Sigmoid colon (tissue), 7 donors: ENCODE data around the gene NECTIN1. TPM values are rescaled to one million over a fixed set of nuclear protein-coding genes. Genes with fewer than 3 reads are reported as not detected.

Experiments
- DNase-seq: peaks from one replicate; pipeline ENCODE4 v3.0.0-alpha.2; 2019
- H3K27ac ChIP-seq, 4 donors: fragments of 200-600 bp; sonication (generic); one replicate each; pipeline ENCODE4 v1.5.1; 2016 to 2019; ENCODE audit warnings: mild to moderate bottlenecking in 1 of 4
- H3K27me3 ChIP-seq, 3 donors: fragments of 200-600 bp; sonication (generic); one replicate each; pipeline ENCODE4 v1.5.1; 2019; ENCODE audit warnings: mild to moderate bottlenecking in 1 of 3
- H3K36me3 ChIP-seq, 4 donors: fragments of 200-600 bp; sonication (generic); one replicate each; pipeline ENCODE4 v1.5.1; 2016 to 2019
- H3K4me1 ChIP-seq, 4 donors: fragments of 200-600 bp; sonication (generic); one replicate each; pipeline ENCODE4 v1.5.1; 2017 to 2019
- H3K4me3 ChIP-seq, 4 donors: fragments of 200-600 bp; sonication (generic); one replicate each; pipeline ENCODE4 v1.5.1; 2017 to 2019; ENCODE audit warnings: mild to moderate bottlenecking in 2 of 4, moderate library complexity in 1 of 4
- H3K9me3 ChIP-seq, 4 donors: fragments of 200-600 bp in 3 of 4; sonication (generic) in 3 of 4; one replicate each; pipeline versions ENCODE4 v1.5.1 to v1.6.1; 2013 to 2019
- CTCF ChIP-seq, 4 experiments: fragments of 450-650 bp in 3 of 4; fragments of 200-600 bp in 1 of 4; IDR thresholded peaks; one replicate each; pipeline ENCODE4 v1.5.1; 2016 to 2019; ENCODE audit warnings: antibody characterized with exemption in 4 of 4, mild to moderate bottlenecking in 3 of 4, moderate library complexity in 2 of 4
- EP300 ChIP-seq, 4 donors: sonication (generic); formaldehyde crosslinking; IDR thresholded peaks; one replicate each; pipeline ENCODE4 v1.6.1; 2017; ENCODE audit warnings: antibody characterized with exemption in 4 of 4
- POLR2A ChIP-seq, 2 donors: fragments of 450-650 bp; IDR thresholded peaks; one replicate each; pipeline ENCODE4 v1.6.1; 2016; ENCODE audit warnings: antibody characterized with exemption in 2 of 2, mild to moderate bottlenecking in 2 of 2, moderate library complexity in 2 of 2
- POLR2AphosphoS5 ChIP-seq, 4 donors: sonication (generic); formaldehyde crosslinking; IDR thresholded peaks; one replicate each; pipeline ENCODE4 v1.6.1; 2017; ENCODE audit warnings: antibody characterized with exemption in 4 of 4
- WGBS, 2 donors: extraction: QIAGEN DNeasy Blood & Tissue Kit; methylation state at CpG; one replicate each; pipeline ENCODE4 v1.1.7; 2013; 5-methylcytosine and 5-hydroxymethylcytosine counted together
- intact Hi-C: fragments of 100-400 bp; cut with DNase I; formaldehyde crosslinking; loops from one replicate; pipeline ENCODE4 v1.15.1; 2023
- polyA plus RNA-seq, 3 donors: library from polyadenylated mRNA; stranded (reverse); fragments of 200-250 nt; gene quantifications; one replicate each; pipeline ENCODE4 v1.2.3, GENCODE V29; 2013
- total RNA-seq, 4 donors: library from RNA; depleted of rRNA; stranded (reverse); fragments of >200 nt; gene quantifications; one replicate each; pipeline ENCODE4 v1.1.0, GENCODE V29; 2016
- donor health status: healthy with polysubstance abuse.
- donor health status: Bipolar disorder and iron deficiency.
- donor health status: healthy.

Gene NECTIN1
- total and polyA plus RNA-seq, 7 donors = 0.16 to 19.0 (median 1.7) TPM

GRCh38 chr11:119626871-119627270, 102.1 kb downstream of the NECTIN1 start:
- Histone ChIP-seq H3K27me3 (peaks cover 0 to 28% (median 0%) of the 10 kb centered on the region in 3 donors), H3K27ac (no peak overlapping the region), H3K4me1 (no peaks in the 10 kb centered on the region), H3K9me3 (no peaks in the 10 kb centered on the region), H3K4me3 (no peak overlapping the region), H3K36me3 (no peaks in the 10 kb centered on the region)
- DNase-seq = peak; percentile 48
- intact Hi-C loops = no loop called here
- WGBS, 2 donors = 59 to 77% methylated on average over 7 of the region's 7 CpGs
- TF ChIP-seq CTCF (IDR thresholded peaks at IDR 0.05) = no peak

- WGBS, 2 donors = 56 to 58% methylated on average over 7 of the region's 7 CpGs
- no peaks in the 10 kb centered on the region for H3K4me1 ChIP-seq
- no peak overlapping the region for H3K4me3 ChIP-seq
- no peaks in the 10 kb centered on the region for H3K9me3 ChIP-seq
- intact Hi-C loops = no loop called here
- H3K36me3 ChIP-seq = no peaks in the 10 kb centered on the region
- peaks cover 0 to 28% (median 0%) of the 10 kb centered on the region in 3 donors for H3K27me3 ChIP-seq
- no peak for DNase-seq
- TF ChIP-seq EP300 (IDR thresholded peaks at IDR 0.05) (no peak), CTCF (IDR thresholded peaks at IDR 0.05) (no peak), POLR2A (IDR thresholded peaks at IDR 0.05) (no peak), POLR2AphosphoS5 (IDR thresholded peaks at IDR 0.05) (no peak)
- H3K27ac ChIP-seq = no peak overlapping the region
These were observed 102.7 kb downstream of the NECTIN1 start for GRCh38 chr11:119626197-119626841.

- no peak for TF ChIP-seq EP300 (IDR thresholded peaks at IDR 0.05)
- no peak for TF ChIP-seq CTCF (IDR thresholded peaks at IDR 0.05)
- no peak for TF ChIP-seq POLR2A (IDR thresholded peaks at IDR 0.05)
- TF ChIP-seq POLR2AphosphoS5 (IDR thresholded peaks at IDR 0.05) = no peak
- H3K27ac ChIP-seq = no peak overlapping the region
- no peaks in the 10 kb centered on the region for H3K9me3 ChIP-seq
- no peak overlapping the region for H3K4me3 ChIP-seq
- WGBS, 2 donors = 77 to 79% methylated on average over 19 of the region's 19 CpGs
- no peaks in the 10 kb centered on the region for H3K4me1 ChIP-seq
- intact Hi-C loops = no loop called here
- H3K27me3 ChIP-seq = peaks cover 0 to 28% (median 0%) of the 10 kb centered on the region in 3 donors
- DNase-seq = peak; percentile 39
- H3K36me3 ChIP-seq = no peaks in the 10 kb centered on the region
These were observed 103.6 kb downstream of the NECTIN1 start for GRCh38 chr11:119625206-119625978.

- no peak for TF ChIP-seq POLR2A (IDR thresholded peaks at IDR 0.05)
- TF ChIP-seq EP300 (IDR thresholded peaks at IDR 0.05) = no peak
- TF ChIP-seq POLR2AphosphoS5 (IDR thresholded peaks at IDR 0.05) = no peak
- TF ChIP-seq CTCF (IDR thresholded peaks at IDR 0.05) = no peak
- H3K27me3 ChIP-seq = peaks cover 0 to 27% (median 0%) of the 10 kb centered on the region in 3 donors
- no peak overlapping the region for H3K27ac ChIP-seq
- no peak overlapping the region for H3K4me3 ChIP-seq
- no peaks in the 10 kb centered on the region for H3K9me3 ChIP-seq
- no peaks in the 10 kb centered on the region for H3K4me1 ChIP-seq
- intact Hi-C loops = no loop called here
- DNase-seq = no peak
- no peaks in the 10 kb centered on the region for H3K36me3 ChIP-seq
- whole genome bisulfite sequencing, 2 donors = 87% methylated on average over 6 of the region's 6 CpGs
These were observed 104.4 kb downstream of the NECTIN1 start for GRCh38 chr11:119624629-119625028.
